ENCODE data around the gene BRWD1. TPM values are rescaled to one million over a fixed set of nuclear protein-coding genes. Genes with fewer than 3 reads are reported as not detected.

Gene BRWD1
- total and polyA plus RNA-seq, 2 of the 8 experiments (the other 6 are each of a cell fraction or from before 2014, with no cell fraction given) = 9.3 to 45.2 TPM

DNA sequence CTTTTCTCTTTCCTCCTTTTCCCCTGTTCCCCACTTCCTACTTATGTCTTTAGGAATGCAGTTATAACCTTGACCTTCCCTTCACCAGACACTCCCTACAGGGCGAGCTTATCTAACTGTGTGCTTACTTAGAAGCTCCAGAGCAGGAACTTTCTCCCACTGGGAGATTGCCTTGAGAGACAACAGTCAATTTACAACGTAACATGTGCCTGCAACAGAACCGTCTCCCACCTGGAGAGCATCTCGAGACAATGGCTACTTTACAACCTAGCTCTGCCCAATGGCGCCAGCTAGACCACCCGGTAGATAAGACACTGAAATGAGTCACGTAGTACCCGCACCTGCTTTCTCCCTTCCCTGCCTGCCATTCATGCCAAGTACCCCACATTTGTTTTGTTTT, 18.7 kb upstream of the BRWD1 start:
- H2AK5ac ChIP-seq (ENCODE audit: low read depth, low read length) = no peak overlapping the region
- no peaks in the 10 kb centered on the region for H4K20me1 ChIP-seq (replicated peaks in 1 of 2; ENCODE audit: control insufficient read depth in 1 of 2, insufficient read depth in 2 of 2, low read length in 2 of 2)
- no peaks in the 10 kb centered on the region for H3K79me2 ChIP-seq (ENCODE audit: control insufficient read depth in 1 of 2, insufficient read depth in 2 of 2, low read length in 2 of 2)
- no peaks in the 10 kb centered on the region for H3K36me3 ChIP-seq (ENCODE audit: control insufficient read depth in 2 of 4, insufficient read depth in 4 of 4, low read length in 3 of 4)
- TF ChIP-seq YY1 (IDR thresholded peaks at IDR 0.05; ENCODE audit: low read depth, low read length) (peak; percentile 47; the same call in 1 of the 2 replicates), CHD1 (IDR thresholded peaks at IDR 0.05; ENCODE audit: low read depth, low read length) (no peak)
- TF ChIP-seq, protein P1, sequence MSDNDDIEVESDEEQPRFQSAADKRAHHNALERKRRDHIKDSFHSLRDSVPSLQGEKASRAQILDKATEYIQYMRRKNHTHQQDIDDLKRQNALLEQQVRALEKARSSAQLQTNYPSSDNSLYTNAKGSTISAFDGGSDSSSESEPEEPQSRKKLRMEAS (IDR thresholded peaks at IDR 0.05) = peak; percentile 48; the same call in 1 of the 2 replicates
- no peak overlapping the region for H2BK20ac ChIP-seq (ENCODE audit: low read length)
- H3K27me3 ChIP-seq (replicated peaks in 1 of 4; ENCODE audit: control insufficient read depth in 3 of 4, extremely low read depth in 1 of 4, insufficient read depth in 3 of 4, low read length in 3 of 4) = no peaks in the 10 kb centered on the region
- CTCF ChIA-PET (ENCODE audit: partially characterized antibody) = interaction anchor here (0.8 kb wide), 1 partner anchor 327 kb away, joined by 3 read pairs; no protein-coding TSS in a partner anchor
- H2BK15ac ChIP-seq (ENCODE audit: low read length) = no peak overlapping the region
- H4K91ac ChIP-seq (replicated peaks; ENCODE audit: insufficient read length, low read length) = no peak overlapping the region
- no peak overlapping the region for H3K27ac ChIP-seq (ENCODE audit: low read depth, low read length)
- H3K56ac ChIP-seq (replicated peaks; ENCODE audit: insufficient read length, low read depth, low read length) = no peak overlapping the region
- no peak overlapping the region for H2BK120ac ChIP-seq (replicated peaks; ENCODE audit: low read depth, low read length)
- DNase-seq (ENCODE audit: low read depth in 1 of 2, low spot score in 2 of 2) (no peak), FAIRE-seq (peak; percentile 36)
- H3K18ac ChIP-seq (ENCODE audit: extremely low read depth, low read length) = no peak overlapping the region
- no peaks in the 10 kb centered on the region; a peak in 1 of 7 replicates for H3K4me1 ChIP-seq (replicated peaks in 1 of 4; ENCODE audit: control insufficient read depth in 3 of 4, insufficient read depth in 4 of 4, low read length in 3 of 4)
- H3K23me2 ChIP-seq (ENCODE audit: low read depth, low read length) = no peaks in the 10 kb centered on the region
- no peak overlapping the region for H3K4me2 ChIP-seq (ENCODE audit: insufficient read depth in 1 of 2, low read depth in 2 of 2, low read length in 2 of 2)
- no peak overlapping the region for H3K14ac ChIP-seq (ENCODE audit: insufficient read length)
- H2BK5ac ChIP-seq (ENCODE audit: low read depth, low read length) = no peak overlapping the region
- H4K8ac ChIP-seq (ENCODE audit: extremely low read depth, insufficient read depth, low read length) = no peak overlapping the region
- H3K9me3 ChIP-seq (ENCODE audit: insufficient read depth in 2 of 2, low read depth in 1 of 2, low read length in 1 of 2) = no peaks in the 10 kb centered on the region
- H3K4me3 ChIP-seq (ENCODE audit: extremely low read depth in 1 of 4, insufficient read depth in 2 of 4, low read depth in 3 of 4, low read length in 4 of 4) = no peak overlapping the region
- 71% methylated on average over 8 of the region's 8 CpGs; no CpG with 5 or more reads in 1 of the 2 experiments for WGBS, 2 experiments (ENCODE audit: extremely low coverage in 1 of 2, insufficient coverage in 1 of 2, insufficient read length in 1 of 2, insufficient replicate concordance in 2 of 2, low coverage in 1 of 2, low lambda C conversion rate in 2 of 2, missing lambda C conversion rate in 1 of 2)
- 0 out of 2 replicates have a peak overlapping the region, but pooled peaks have one; percentile 7 for H2BK12ac ChIP-seq (ENCODE audit: low read depth, low read length)
- H3K9ac ChIP-seq (replicated peaks in 1 of 4; ENCODE audit: extremely low read depth in 1 of 4, low read depth in 3 of 4, low read length in 3 of 4) = no peak overlapping the region
- no peaks in the 10 kb centered on the region for H3K79me1 ChIP-seq (ENCODE audit: low read depth, low read length)
- no peak overlapping the region for H4K5ac ChIP-seq (ENCODE audit: insufficient read length, low read depth, low read length)
- 0 out of 2 replicates have a peak overlapping the region, but pooled peaks have one; percentile 6 for H2AFZ ChIP-seq (ENCODE audit: low read length)
- POLR2A ChIA-PET (ENCODE audit: partially characterized antibody) = interaction anchor here (1.2 to 5.3 kb wide), 3 partner anchors 10 to 16 kb away, joined by 3 to 31 read pairs (median 18); no protein-coding TSS in a partner anchor
- no peak overlapping the region for H3K4ac ChIP-seq (replicated peaks; ENCODE audit: insufficient read length, low read depth, low read length)
- H3K23ac ChIP-seq (ENCODE audit: insufficient read length) = no peak overlapping the region

Measured in H1 (cell line).